ENCODE measurements around the gene LARGE1.

DNA sequence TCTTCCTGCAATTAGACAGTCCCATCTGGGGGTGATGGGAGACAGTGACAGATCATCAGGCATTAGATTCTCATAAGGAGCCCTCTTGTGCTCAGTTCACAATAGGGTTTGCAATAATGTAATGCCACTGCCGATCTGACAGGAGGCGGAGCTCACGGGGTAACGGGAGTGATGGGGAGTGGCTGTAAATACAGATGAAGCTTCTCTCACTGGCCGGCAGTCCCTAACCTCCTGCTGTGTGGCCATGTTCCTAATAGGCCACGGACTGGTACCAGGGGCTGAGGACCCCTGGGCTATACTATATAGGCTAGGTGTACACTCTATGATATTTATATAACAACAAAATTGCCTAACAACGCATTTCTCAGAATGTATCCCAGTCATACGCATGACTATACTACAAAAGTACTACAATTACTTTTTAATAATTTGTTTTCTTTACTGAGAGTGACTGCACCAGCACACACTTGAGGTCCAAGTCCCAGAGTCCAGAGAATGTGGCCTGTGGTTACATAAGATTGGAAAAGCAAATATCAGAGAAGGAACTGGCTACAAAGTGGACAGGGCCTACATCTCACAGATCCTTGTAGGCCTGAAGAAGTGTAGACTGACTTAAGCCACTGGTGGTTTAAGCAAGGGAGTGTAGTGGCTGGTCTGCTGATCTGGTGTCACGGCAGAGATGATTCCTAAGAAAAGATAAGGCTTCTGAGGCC, 200.0 kb downstream of the LARGE1 start:
- TF ChIP-seq, protein P1, sequence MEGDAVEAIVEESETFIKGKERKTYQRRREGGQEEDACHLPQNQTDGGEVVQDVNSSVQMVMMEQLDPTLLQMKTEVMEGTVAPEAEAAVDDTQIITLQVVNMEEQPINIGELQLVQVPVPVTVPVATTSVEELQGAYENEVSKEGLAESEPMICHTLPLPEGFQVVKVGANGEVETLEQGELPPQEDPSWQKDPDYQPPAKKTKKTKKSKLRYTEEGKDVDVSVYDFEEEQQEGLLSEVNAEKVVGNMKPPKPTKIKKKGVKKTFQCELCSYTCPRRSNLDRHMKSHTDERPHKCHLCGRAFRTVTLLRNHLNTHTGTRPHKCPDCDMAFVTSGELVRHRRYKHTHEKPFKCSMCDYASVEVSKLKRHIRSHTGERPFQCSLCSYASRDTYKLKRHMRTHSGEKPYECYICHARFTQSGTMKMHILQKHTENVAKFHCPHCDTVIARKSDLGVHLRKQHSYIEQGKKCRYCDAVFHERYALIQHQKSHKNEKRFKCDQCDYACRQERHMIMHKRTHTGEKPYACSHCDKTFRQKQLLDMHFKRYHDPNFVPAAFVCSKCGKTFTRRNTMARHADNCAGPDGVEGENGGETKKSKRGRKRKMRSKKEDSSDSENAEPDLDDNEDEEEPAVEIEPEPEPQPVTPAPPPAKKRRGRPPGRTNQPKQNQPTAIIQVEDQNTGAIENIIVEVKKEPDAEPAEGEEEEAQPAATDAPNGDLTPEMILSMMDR (IDR thresholded peaks at IDR 0.05; ENCODE audit: borderline replicate concordance, extremely low read depth, low read length, poor library complexity, severe bottlenecking) = no peak
- TF ChIP-seq EZH2 (IDR thresholded peaks at IDR 0.05; ENCODE audit: borderline replicate concordance, low read depth, low read length, severe bottlenecking) = no peak

All from DND-41 (cell line).